Activated CD4-positive, alpha-beta T cell treated with anti-CD3 and anti-CD28 coated beads, Interleukin-10, Interleukin-2, amounts not matched to agents 100 ng/mL and 50 ng/mL, durations not matched to agents 16 hours and 8 hours (primary cell): ENCODE data around the gene LGR6.
"Not testable (repeated sequence)": the region's sequence is repeated elsewhere in the genome, so short reads cannot be mapped to it uniquely, and the experiment has no call there.

Source experiments
- DNase-seq: peaks from one replicate; pipeline ENCODE4 v3.0.0-alpha.2; 2020

The LGR6 gene

DNA sequence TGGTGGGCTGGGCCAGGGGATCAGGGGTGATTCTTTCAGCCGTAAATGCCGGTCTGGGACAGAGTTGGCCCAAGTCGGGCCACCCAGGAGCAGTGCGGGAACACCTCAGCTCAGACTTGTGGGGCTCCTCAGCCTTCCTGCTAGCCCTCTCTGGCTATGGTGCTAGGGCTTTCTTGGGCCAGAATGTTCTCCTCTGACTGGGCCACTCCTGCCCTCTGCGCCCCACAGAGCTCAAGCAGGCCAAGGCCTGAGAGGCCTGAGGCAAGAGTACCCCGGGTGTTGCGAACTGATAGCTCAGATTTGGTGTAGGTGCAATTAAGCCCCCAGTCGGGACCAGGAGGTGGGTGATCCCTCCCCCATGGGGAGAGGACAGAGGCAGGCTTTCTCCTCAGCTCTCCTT, 51.8 kb downstream of the LGR6 start:
- no peak for DNase-seq

DNA sequence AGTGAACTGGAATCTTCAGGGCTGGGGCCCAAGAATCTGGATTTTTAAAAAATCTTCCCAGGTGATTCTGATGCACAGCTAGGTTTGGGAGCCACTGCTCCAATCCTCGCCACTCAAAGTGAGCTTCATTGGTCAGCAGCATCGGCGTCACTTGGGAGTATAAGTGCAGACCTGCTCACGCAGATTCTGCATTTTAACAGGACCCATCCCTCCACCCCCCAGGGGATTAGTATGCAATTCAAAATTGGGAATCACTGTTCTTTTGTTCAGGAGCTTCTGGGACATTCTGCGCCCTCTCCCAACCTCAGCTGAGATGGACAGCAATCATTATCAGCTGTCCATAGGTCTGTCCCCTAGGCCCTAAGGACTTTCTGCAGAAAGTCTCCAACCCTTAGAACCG, 53.5 kb downstream of the LGR6 start:
- no peak for DNase-seq

DNA sequence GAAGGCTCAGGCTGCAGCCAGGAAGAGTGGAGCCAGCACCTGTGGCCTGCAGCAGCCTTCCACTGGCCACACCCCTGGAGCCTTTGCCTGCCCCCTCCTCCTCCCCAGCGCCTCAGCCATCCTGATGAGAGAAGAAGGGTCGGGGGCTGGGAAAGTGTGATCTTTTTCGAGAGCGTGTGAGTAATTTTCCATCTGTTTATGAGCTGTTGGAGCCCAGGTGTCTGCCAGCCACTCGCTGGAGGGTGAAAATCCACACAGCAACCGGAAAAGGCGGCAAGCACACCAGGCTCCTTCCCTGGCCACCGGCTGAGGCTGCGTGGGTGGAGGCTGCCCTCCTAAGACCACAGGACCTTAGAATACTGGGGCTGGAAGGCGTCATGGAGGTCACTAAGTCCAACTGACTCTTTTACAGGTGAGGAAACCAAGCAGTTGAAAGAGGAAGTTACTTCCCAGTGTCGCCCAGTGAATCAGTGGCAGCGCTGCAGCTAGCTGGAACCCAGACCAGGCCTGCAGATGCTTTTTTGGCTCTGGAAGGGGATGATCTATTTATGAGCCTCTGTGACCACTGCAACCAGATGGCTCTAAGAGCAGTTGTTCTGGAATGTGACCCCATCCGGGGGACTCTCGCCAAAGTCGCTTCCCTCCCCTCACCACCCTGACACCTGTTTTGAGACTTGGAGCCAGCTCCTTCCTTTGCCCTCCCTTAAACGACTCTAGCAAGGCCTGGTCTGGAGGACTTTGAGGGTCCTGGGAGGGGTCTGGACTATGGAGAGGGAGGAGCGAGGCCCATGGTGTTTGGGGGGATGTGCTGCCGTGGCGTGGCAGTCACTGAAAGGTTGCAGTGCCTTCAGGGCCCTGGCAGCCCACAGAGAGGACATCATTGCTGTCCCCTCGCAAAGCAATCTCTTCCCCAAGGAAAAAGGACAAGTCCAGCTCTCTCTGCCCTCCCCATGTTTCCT, 54.5 kb downstream of the LGR6 start:
- DNase-seq = no peak

DNA sequence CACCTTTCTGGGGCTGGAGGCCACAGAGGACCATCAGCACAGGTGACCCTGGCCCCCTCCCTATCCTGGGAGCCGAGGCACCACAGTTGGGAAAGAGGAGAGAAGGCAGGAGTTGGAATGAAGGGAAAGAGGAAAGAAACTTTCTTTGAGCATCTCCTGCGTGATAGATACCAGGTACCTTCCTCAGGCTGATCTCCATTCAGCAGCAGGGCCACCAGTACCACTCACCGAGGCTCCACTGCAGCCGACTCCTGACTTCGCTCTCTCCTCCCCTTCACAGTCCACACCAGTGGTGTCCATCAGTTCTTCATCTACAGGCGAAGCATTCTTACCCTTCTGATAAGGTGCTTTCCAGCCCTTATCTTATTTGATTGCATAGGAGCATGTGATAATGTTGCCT, 55.3 kb downstream of the LGR6 start:
- no peak for DNase-seq

DNA sequence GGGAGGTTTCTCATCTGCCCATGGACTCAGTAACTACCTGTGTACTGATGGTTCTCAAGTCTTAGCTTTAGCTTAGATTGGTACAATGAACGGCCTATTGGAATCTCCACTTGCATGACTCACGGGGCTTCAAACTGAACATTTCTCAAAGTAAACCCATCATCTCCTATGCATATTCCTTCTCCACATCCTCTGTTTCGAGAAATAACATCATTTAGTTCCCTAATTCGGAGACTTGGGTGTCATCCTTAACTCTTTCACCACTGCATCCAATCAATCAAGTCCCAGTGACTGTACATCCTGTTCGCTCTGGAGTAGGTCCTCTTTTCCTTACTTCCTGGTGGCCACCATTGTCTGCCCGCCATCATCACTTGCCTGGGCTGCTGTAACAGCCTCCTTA, 55.8 kb downstream of the LGR6 start:
- no peak for DNase-seq

DNA sequence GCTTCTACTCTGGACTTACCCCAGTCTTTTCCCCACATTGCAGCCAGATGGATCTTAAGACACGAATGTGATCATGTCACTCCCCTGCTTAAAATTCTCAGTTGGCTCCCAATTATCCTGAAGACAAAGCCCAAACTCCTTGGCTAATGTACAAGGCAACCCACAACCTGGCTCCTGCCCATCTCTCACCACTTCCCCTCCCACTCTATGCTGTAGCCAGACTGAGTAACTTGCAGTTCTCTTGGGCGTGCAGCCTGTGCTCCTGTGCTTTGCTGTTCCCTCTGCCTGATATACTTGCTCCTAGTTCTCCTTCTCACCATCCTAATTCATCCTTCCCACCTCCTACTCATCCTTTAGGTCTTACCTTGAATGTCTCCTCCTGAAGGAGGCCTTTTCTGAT, 56.2 kb downstream of the LGR6 start:
- no peak for DNase-seq

DNA sequence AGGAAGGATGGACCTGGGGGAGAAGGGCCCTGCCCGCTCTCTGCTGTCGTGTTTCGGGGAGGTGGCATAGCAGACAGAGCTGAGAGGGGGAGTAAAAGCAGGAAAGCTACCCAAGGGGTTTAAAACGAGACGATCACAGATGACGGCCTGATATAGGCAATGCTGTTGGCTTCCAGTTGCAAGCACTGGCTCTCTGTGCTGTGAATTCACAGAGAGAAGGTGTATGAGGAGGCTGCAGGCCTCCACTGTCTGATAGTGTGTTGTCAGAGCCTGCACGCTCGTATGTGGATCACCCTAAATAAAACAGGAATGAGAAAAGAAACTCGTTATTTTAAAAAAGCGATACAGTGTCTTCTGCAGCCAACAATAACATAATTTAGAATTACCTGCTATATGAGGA, 57.4 kb downstream of the LGR6 start:
- DNase-seq = no peak

DNA sequence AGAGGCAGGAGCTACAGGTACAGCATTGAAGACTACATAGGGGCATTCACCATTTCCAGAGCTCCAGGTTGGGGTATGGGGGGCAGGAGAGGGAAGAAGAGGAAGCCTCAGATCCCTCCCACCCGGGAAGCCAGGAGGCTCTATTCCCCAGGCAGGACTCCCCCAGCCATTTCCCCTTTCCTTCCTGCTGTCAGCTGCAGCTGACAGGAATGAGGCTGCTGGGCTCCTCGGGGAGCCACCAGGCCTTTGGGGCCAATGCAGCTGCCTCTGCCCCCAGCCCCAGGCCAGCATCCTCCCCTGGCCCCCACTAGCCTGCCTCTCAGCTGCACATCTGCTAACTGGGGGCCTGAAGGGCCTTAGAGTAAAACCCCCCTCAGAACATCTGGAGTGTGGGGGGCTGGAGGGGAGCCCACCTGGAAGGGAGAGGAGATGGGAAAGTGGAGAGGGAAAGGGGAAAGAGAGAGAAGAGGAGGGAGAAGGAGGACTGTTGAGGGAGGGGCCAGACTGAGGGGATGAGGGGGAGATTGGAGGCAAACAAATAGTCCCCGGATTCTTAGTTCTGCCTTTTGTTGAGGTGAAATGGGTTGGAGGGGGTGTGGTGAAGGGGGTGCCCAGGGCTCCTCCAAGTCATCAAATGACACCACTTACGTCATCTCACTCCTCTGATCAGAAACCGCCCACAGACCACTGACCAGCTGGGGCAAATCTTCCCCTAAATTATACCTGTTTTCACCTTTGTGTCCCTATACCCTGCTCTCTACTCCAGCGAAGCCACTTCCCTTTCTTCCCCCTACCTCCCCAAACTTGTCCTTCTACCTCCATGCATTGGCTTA, 58.0 kb downstream of the LGR6 start:
- DNase-seq = no peak

DNA sequence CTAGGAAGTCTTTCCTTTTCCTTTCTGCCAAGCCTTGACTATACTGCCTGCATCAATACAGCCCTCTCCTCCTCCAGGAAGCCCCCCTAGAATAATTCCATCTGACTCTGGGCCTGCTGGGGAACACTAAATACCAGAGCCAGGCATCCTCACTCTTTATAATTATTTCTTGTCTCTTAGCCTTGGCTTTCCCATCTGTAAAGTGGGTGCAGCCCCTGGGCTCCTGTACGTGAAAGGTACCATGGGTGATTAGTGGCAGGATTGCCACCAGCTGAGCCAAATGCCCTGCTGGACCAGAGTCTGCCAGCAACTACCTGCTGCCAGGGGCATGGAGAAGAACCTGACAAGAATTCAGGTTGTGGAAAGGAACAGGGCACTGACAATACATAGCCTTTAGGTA, 58.7 kb downstream of the LGR6 start:
- no peak for DNase-seq

DNA sequence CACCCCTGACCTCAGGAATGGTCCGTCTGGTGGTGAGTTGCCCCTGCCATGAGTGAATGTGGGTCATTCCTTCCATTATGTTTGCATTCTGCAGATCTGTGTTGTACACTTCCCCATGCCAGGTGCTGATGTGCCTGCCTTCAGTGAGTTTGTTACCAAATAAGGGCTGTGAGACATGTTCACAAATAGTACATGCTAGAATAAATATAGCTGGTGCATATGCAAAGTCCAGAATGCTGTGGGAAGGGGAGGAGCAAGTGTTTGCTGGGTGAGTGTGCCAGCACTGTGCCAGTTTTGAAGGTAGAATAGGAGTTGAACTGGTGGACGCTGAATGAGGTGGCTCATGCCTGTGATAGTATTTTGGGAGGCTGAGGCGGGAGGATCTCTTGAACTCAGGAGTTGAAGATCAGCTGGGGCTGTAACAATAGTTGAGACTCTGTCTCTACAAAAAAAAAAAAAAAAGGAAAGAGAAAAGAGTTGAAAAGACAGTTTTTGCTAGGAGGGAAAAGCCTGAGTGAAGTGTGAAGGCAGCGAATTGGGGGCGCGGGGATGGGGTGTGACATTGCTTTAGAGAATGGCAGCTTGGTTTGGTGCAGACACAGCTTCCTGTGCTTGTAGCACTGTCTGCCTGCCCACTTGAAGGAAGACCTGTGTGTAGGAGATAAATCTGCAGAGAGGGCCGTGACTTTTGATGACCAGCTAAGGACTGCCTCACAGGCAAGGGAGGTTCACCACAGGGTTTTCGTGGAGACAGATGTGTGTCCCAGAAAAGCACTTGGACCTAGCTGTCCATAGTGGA, 61.1 kb downstream of the LGR6 start:
- no peak for DNase-seq

DNA sequence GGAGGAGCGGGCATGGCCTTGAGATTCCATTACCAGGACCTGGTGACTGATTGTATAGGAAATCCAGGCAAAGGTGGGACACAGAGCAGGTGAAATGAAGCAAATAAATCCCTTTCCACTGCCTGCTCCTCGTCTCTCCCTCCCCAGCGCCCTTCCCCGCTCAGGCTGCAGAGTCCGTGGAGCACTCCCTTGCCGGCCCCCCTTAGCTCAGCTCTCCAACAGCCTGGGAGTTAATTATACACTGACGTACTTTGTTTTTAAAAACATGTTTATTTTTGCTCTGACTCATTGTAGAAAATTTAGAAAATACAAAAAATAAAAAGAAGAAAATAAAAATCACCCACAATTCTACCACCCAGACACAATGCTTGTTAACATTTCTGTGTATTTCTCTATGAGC, 61.7 kb downstream of the LGR6 start:
- no peak for DNase-seq

DNA sequence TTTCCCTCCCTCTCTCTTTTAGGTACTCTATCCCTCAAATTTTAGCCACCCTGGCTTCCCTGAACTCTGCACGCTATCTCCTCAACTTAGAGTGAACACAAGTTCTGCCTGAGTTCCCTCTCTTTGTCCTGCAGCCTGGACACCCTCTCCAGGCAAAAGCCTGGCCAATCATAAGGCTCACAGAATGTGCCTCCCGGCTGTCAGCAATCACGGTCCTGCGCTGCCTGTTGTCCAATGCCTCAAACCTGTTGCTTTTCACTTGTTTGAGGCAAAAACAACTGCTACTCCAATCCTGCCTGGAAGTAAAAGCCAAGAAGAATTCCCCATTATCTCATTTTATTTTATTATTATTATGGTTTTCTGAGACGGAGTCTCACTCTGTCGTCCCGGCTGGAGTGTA, 66.1 kb downstream of the LGR6 start:
- DNase-seq = no peak

DNA sequence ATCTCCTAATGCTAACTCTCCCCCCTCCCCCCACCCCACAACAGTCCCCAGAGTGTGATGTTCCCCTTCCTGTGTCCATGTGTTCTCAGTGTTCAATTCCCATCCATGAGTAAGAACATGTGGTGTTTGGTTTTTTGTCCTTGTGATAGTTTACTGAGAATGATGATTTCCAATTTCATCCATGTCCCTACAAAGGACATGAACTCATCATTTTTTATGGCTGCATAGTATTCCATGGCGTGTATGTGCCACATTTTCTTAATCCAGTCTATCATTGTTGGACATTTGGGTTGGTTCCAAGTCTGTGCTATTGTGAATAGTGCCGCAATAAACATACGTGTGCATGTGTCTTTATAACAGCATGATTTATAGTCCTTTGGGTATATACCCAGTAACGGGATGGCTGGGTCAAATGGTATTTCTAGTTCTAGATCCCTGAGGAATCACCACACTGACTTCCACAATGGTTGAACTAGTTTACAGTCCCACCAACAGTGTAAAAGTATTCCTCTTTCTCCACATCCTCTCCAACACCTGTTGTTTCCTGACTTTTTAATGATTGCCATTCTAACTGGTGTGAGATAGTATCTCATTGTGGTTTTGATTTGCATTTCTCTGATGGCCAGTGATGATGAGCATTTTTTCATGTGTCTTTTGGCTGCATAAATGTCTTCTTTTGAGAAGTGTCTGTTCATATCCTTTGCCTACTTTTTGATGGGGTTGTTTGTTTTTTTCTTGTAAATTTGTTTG, 67.8 kb downstream of the LGR6 start:
- not testable (repeated sequence) for DNase-seq

DNA sequence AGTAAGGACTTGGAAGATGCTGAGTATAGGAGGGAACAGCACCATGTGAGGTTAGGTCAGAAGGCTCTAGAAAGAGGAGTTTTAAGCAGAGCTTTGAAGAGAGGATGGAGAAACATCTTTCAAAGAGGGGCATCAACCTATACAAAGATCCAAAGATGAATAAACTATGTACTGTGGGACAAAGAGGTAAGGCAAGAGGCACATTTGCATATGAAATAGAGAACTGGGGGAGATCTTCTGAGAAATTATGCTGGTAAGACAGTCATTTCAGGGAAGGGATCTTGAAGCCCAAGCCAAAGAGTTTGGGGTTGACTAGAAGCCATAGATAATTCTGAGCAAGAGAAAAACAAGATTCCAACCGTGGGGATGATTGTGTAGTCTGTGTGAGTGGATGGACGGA, 70.0 kb downstream of the LGR6 start:
- DNase-seq = no peak

DNA sequence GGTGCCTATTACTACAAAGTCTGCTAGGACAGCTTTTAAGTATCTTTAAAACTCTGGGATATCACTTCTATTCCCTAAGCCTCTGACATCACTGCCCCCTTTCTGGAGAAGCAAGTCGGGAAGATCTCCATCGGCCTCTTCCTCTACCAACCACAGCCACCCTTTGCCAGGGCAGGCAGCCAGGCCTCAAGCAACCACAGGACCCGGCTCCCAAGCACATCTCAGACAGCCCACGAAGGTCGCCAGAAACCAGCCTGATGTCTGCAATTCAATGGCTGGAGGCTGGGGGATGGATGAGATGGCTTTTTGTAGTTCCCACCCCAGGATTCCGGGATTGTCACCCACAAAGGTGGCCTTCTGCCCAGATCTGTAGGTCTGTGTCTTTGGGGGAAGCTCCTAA, 70.7 kb downstream of the LGR6 start:
- DNase-seq = no peak

DNA sequence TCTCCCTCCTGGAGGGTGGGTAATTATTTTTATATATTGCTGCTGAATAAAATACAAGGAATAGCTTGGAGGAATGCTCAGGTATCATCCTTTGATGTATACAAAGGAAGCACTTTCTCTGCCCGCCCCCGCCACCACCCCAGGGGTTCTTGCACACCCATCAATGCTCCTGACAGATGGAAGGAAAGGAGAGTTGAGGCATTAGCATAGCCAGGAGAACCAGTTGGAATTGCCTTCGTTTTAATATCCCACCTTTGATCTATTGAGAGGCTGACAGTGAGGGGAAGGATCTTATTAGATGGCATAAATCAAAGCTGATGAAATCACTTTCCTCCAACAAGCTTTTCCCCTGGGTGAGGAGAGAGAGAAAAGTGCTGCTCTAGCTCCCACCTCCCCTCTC, 71.1 kb downstream of the LGR6 start:
- no peak for DNase-seq

DNA sequence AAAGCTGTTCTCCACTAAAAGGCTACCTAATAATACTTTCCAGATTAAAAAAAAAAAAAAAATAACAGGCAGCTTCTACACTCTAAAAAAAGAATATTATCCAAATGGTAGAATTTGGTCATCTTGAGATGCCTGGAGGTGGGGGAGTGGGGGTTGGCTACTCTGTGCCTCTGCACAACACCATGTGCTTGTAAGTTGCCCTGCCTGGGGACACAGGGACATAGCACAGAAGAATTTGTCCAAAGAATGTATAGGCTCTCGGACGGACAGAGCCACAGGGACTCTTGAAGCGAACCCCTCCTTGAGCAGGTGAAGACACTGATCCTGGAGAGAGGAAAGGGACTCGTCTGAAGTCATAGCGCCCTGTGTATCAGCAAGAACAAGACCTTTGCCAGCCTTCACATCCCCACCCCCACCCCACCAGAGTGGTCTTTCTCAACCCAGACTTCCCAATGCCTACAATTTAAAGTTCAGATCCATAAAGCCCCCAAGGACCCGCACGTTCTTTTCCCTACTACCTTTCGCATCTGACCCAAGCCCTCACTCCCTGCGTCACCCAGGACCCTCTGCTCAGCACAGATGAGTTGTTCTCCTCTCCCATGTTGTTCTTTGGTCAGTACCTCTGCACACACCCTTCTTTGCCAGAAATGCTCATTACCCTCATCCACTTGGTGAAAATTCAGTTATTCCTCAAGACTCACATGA, 72.6 kb downstream of the LGR6 start:
- DNase-seq = no peak

DNA sequence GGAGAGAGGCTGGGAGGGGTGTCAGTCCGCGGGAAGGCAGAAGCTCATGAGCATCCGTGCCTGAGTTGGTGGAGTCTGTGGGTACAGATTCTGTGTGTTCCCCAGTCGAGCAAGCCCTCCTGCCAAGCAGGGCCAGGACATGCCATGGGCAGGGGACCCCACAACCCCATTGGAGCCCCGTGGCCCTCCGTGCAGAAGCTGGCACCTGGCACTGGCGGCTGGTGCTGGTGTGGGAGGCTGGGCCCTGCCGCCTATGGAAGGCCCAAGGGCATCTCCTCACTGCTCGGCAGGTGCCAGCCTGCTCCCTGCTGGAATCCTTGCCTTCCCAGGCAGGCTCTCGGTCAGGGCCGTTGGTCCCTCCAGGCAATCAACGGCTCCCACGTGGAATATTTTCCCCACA, 74.4 kb downstream of the LGR6 start:
- no peak for DNase-seq

DNA sequence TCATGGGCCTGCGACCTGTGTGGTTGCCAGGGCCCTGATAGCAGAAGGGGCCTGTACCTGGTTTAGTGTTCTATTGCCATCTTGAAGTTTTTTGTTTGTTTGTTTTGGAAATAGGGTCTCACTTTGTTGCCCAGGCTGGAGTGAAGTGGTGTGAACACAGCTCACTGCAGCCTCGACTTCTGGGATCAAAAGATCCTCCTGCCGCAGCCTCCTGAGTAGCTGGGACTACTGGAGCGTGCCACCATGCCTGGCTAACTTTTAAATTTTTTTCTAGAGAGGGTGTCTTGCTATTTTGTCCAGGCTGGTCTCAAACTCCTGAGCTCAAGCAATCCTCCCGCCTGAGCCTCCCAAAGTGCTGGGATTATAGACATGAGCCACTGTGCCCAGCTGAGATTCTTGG, 75.2 kb downstream of the LGR6 start:
- no peak for DNase-seq

DNA sequence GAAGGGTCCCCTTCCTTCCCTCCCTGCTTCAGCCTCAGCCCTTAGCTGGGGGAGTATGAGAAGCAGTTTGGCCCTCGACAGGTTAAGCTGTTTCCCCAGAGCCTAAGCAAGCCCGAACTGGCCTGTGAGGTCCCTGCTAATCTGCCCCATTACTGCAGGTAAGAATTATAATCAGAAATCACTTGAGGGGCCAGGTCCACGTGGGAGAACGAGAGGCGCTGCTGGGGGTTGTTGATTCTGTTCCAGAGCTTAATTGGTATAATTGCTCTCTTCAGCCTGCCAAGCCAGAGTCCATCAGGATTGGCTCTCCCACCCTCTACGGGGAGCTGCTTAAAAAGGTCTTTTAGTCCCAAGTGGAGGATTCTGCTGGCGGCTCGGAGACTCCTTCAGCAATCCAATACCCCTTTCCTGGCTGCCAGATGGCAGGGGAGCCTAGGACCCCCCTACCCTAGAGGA, 77.3 kb downstream of the LGR6 start:
- DNase-seq = no peak

DNA sequence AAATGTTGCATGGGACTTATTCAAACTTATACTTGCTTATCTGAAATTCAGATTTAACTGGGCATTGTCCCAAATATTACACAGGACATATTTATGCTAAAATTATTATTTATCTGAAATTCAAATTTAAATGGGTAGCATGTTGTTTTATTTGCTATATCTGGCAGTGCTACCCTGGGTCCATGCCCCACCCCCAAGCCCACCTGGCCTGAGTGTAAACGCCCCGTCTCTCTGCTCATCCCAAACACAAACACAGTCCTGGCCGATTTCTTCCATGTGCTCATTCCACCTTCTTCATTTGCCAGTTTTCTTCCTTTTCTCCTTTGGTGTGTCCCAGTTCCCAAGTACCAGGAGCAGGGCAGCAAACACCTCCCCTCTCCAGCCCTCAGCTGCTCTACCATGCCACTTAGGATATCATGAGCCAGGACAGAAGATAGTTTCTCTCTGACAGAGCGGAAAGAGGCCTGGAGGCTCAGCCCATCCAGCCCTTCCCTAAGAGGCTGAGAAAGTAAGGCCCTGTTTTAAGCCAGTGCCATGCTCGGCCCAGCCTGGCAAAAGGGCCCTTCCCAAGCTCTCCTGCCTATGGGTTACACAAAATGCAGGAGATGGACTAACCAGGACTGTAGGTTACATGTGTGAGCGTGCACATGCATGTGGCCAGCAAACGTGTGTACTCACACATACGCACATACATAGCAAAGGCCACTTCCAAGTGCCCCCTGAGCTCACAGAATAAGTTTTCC, 78.7 kb downstream of the LGR6 start:
- DNase-seq = no peak
